Measurements from ENCODE around the gene PDE11A.

Gene PDE11A

DNA sequence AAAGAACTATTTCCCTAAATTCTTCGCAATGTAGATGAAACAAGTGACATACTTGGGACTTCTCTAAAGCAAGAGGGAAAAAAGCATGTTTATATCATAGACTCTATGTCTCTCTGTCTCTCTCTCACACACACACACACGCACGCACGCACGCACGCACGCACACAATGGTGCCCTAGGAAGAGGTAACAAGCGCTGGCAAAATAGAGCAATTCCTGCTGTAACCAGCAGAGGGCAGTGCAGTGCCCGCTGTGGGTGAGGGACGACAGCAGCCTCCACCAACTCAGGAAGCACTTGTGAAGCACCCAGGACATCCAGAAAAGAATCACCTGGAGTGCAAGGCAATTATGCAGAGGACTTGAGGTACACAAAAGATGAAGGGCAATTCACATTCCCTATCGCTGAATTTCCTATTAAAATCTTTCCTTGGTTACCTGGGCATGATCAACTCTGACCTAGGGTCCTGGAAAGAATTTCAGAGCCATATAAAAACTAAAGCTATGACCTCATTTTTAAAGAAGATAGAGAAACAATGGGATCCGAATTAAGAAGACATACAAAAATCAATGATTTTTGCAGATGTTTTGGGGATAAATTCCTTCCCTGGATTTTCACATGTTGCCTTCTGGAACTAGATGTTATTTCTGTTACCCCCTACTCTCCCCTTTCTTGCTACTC is 166.4 kb downstream of the PDE11A start:
- no peaks in the 10 kb centered on the region for H3K79me2 ChIP-seq
- no peak overlapping the region for H3K4me2 ChIP-seq (ENCODE audit: low read length)
- H3K9me3 ChIP-seq (ENCODE audit: control insufficient read depth, low read length) = no peaks in the 10 kb centered on the region
- no peak overlapping the region for H3K27ac ChIP-seq
- H3K4me3 ChIP-seq (ENCODE audit: low read depth, low read length) = no peak overlapping the region
- H3K27me3 ChIP-seq (ENCODE audit: control insufficient read depth, insufficient read depth, low read length) = no peaks in the 10 kb centered on the region
- peaks cover 2% of the 10 kb centered on the region for H3K4me1 ChIP-seq
- H2AFZ ChIP-seq = peak overlapping the region; percentile 63
- TF ChIP-seq, protein P1, sequence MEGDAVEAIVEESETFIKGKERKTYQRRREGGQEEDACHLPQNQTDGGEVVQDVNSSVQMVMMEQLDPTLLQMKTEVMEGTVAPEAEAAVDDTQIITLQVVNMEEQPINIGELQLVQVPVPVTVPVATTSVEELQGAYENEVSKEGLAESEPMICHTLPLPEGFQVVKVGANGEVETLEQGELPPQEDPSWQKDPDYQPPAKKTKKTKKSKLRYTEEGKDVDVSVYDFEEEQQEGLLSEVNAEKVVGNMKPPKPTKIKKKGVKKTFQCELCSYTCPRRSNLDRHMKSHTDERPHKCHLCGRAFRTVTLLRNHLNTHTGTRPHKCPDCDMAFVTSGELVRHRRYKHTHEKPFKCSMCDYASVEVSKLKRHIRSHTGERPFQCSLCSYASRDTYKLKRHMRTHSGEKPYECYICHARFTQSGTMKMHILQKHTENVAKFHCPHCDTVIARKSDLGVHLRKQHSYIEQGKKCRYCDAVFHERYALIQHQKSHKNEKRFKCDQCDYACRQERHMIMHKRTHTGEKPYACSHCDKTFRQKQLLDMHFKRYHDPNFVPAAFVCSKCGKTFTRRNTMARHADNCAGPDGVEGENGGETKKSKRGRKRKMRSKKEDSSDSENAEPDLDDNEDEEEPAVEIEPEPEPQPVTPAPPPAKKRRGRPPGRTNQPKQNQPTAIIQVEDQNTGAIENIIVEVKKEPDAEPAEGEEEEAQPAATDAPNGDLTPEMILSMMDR (IDR thresholded peaks at IDR 0.05) = peak; percentile 92
- H3K9ac ChIP-seq = no peak overlapping the region
- no peaks in the 10 kb centered on the region for H3K36me3 ChIP-seq (ENCODE audit: control insufficient read depth, insufficient read depth, low read length)

DNA sequence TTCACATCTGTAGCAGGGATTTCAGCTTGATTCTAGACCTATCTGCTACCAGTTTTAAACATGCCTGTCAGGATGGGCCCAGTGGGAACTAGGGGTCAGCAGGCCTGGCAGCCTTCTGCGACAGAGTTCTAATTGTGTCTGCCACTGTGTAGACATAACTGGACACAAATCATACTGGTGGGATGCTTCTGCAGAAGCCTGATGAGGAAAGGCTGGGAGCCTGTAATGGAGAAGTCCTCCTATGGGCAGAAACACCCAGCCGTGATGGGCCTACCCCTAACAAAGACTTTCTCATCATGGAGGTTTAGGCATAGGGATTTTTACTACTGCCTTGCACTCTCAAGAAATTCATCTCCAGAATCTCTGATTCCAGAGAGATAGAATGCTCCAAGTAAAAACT is 166.9 kb downstream of the PDE11A start:
- Histone ChIP-seq H3K4me3 (ENCODE audit: low read depth, low read length) (no peak overlapping the region), H3K4me2 (ENCODE audit: low read length) (no peak overlapping the region), H3K27ac (no peak overlapping the region), H3K79me2 (no peaks in the 10 kb centered on the region), H3K9ac (no peak overlapping the region), H3K4me1 (peaks cover 2% of the 10 kb centered on the region), H2AFZ (peak overlapping the region; percentile 63), H3K27me3 (ENCODE audit: control insufficient read depth, insufficient read depth, low read length) (no peaks in the 10 kb centered on the region), H3K9me3 (ENCODE audit: control insufficient read depth, low read length) (no peaks in the 10 kb centered on the region), H3K36me3 (ENCODE audit: control insufficient read depth, insufficient read depth, low read length) (no peaks in the 10 kb centered on the region)
- TF ChIP-seq, protein P1 (IDR thresholded peaks at IDR 0.05) = no peak

DNA sequence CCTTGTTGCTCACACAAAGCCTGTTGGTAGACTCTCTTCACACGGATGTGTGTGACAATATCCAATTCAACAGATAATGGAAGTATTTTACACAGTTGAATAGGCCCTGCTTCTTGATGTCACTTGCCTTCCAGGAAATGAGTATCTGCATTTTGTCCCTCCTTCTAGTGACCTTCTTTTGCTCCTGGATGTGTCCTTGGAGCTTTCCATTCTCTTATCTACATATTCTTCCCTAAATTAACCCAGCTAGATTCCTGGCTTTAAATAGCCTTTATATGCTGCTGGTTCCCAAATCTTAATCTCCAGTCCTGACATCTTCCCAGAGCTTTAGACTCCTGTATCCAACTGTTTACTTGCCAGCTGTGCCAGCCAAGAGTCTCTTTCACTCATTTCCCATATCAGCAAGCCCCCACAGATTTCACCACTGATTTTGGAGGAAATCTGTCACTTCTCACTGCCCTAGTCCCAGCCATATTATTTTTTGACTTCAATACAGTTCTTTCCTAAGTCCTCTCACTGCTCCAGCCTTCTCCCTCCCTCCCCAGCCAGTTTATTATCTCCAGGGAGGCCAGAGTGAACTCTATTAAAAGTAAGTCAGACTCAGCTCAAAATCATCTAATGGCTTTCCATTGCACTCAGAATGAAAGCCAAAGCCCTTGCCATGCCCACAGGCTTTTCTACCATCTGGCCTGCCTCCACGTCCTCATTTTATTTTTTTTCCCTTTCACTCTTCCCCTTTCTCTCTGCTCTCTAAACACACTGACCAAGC is 170.0 kb downstream of the PDE11A start:
- H3K27ac ChIP-seq = no peak overlapping the region
- no peak overlapping the region for H3K4me2 ChIP-seq (ENCODE audit: low read length)
- no peak overlapping the region for H3K9ac ChIP-seq
- H3K27me3 ChIP-seq (ENCODE audit: control insufficient read depth, insufficient read depth, low read length) = no peaks in the 10 kb centered on the region
- H3K36me3 ChIP-seq (ENCODE audit: control insufficient read depth, insufficient read depth, low read length) = no peaks in the 10 kb centered on the region
- TF ChIP-seq, protein P1 (IDR thresholded peaks at IDR 0.05) = no peak
- H2AFZ ChIP-seq = no peak overlapping the region
- H3K9me3 ChIP-seq (ENCODE audit: control insufficient read depth, low read length) = no peaks in the 10 kb centered on the region
- no peaks in the 10 kb centered on the region for H3K79me2 ChIP-seq
- no peak overlapping the region for H3K4me3 ChIP-seq (ENCODE audit: low read depth, low read length)
- H3K4me1 ChIP-seq = peaks cover 2% of the 10 kb centered on the region

DNA sequence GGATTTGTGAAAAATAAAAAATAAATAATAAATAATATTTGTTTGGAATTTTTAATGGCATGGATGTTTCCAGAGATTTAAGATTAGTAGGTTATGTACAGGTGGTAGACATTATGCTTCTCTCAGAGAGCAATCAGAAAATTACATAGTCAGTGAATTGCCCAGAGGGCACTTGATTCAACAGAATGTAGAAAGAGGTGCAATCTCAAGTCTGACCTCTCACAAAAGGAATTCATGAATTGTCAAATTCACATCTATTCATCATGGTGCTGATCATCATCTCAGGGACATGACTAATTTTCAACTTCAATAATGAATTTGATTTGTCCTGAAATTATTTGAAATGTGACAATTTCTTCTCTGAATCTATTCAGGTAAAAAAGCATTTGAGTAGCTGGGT is 172.5 kb downstream of the PDE11A start:
- no peak overlapping the region for H3K9ac ChIP-seq
- no peaks in the 10 kb centered on the region for H3K36me3 ChIP-seq (ENCODE audit: control insufficient read depth, insufficient read depth, low read length)
- H3K4me2 ChIP-seq (ENCODE audit: low read length) = no peak overlapping the region
- H3K9me3 ChIP-seq (ENCODE audit: control insufficient read depth, low read length) = no peaks in the 10 kb centered on the region
- H2AFZ ChIP-seq = no peak overlapping the region
- no peaks in the 10 kb centered on the region for H3K79me2 ChIP-seq
- no peaks in the 10 kb centered on the region for H3K4me1 ChIP-seq
- TF ChIP-seq, protein P1 (IDR thresholded peaks at IDR 0.05) = no peak
- no peak overlapping the region for H3K4me3 ChIP-seq (ENCODE audit: low read depth, low read length)
- no peaks in the 10 kb centered on the region for H3K27me3 ChIP-seq (ENCODE audit: control insufficient read depth, insufficient read depth, low read length)
- no peak overlapping the region for H3K27ac ChIP-seq

Measured in parathyroid adenoma (tissue), 2 donors.